K562 (cell line): Measurements from ENCODE around the gene SLIT1. TPM values are rescaled to one million over a fixed set of nuclear protein-coding genes. Genes with fewer than 3 reads are reported as not detected.

Experiments
- ATAC-seq: fragments of 200-7000 bp; cut with Tn5 transposase; 3 replicates; pipeline ENCODE4 v1.9.1; 2020; ENCODE audit warnings: moderate library complexity
- BruUV-seq: library from RNA; stranded (reverse); fragments of 400-500 nt; replicated peaks from 2 replicates; lab custom pipeline; 2021; lab: Mats Ljungman, UMichigan
- CTCF ChIA-PET: fragments of 300-600 bp; formaldehyde crosslinking; extraction: SDS; loops from one replicate; lab custom pipeline; 2021; ENCODE audit warnings: low intra/inter-chr PET ratio; lab: Yijun Ruan, JAX
- POLR2A ChIA-PET: fragments of 300-600, 350-650 bp; sonication (Branson Sonifier 250); formaldehyde crosslinking; extraction: SDS; loops from one replicate; lab custom pipeline; 2021; ENCODE audit warnings: antibody characterized with exemption, inconsistent platforms; lab: Yijun Ruan, JAX
- DNase-seq, 4 experiments: peaks; one replicate each; pipeline versions ENCODE4 v3.0.0 to v3.0.0-alpha.2; 2011 to 2018; ENCODE audit warnings: low spot score in 3 of 4, mixed read lengths in 3 of 4; ENCODE audit errors: extremely low read depth in 1 of 4
- FAIRE-seq: peaks from 2 replicates; lab custom pipeline; 2011; peaks lifted over from hg19 to GRCh38; lab: Jason Lieb, UNC
- H2AFZ ChIP-seq: 2 replicates; pipeline ENCODE4 v1.6.0; 2011; ENCODE audit warnings: low read depth, low read length, control low read depth, inconsistent platforms
- H3K27ac ChIP-seq: fragments of 200-600 bp; 3 replicates; pipeline ENCODE4 v1.8.0; 2011; ENCODE audit warnings: low read depth, mild to moderate bottlenecking, control low read depth, inconsistent platforms, low read length, moderate library complexity, mixed read lengths; ENCODE audit errors: extremely low read depth
- H3K27me3 ChIP-seq, 2 experiments: fragments of 300-600 bp in 1 of 2; 2 replicates in 1 of 2; 3 replicates in 1 of 2; pipeline versions ENCODE4 v1.6.0 to v1.8.0; 2011; ENCODE audit warnings: inconsistent platforms in 2 of 2, low read length in 2 of 2, mild to moderate bottlenecking in 1 of 2, mixed read lengths in 1 of 2, moderate library complexity in 1 of 2; ENCODE audit not compliant: control insufficient read depth in 2 of 2, insufficient read depth in 2 of 2
- H3K36me3 ChIP-seq: fragments of 300-600 bp; 3 replicates; pipeline ENCODE4 v1.8.0; 2011; ENCODE audit warnings: mild to moderate bottlenecking, low read length, inconsistent platforms; ENCODE audit not compliant: control insufficient read depth, insufficient read depth
- H3K4me1 ChIP-seq, 2 experiments: fragments of 200-600 bp in 1 of 2; replicated peaks in 1 of 2; 2 replicates in 1 of 2; 3 replicates in 1 of 2; pipeline versions ENCODE4 v1.5.1 to v1.8.0; 2011; ENCODE audit warnings: inconsistent platforms in 2 of 2, low read length in 2 of 2, mild to moderate bottlenecking in 1 of 2, mixed read lengths in 1 of 2, moderate library complexity in 1 of 2; ENCODE audit not compliant: control insufficient read depth in 2 of 2, insufficient read depth in 2 of 2
- H3K4me2 ChIP-seq: 2 replicates; pipeline ENCODE4 v1.6.1; 2011; ENCODE audit warnings: low read length, control low read depth, inconsistent platforms, mixed read lengths; ENCODE audit not compliant: insufficient read depth
- H3K4me3 ChIP-seq: fragments of 200-600 bp; sonication (generic), shearing (Covaris generic); 2 replicates; pipeline ENCODE4 v1.5.1; 2016; ENCODE audit warnings: control low read depth, inconsistent platforms
- H3K79me2 ChIP-seq: fragments of 200-600 bp; 3 replicates; pipeline ENCODE4 v1.8.0; 2011; ENCODE audit warnings: low read length, inconsistent platforms; ENCODE audit not compliant: control insufficient read depth, insufficient read depth
- H3K9ac ChIP-seq, 2 experiments: 2 replicates each; pipeline versions ENCODE4 v1.6.0 to v1.6.1; 2011; ENCODE audit warnings: low read depth in 2 of 2, low read length in 2 of 2, control low read depth in 1 of 2, inconsistent platforms in 1 of 2, mild to moderate bottlenecking in 1 of 2, mixed read lengths in 1 of 2; ENCODE audit not compliant: insufficient read depth in 1 of 2
- H3K9me1 ChIP-seq: one replicate; pipeline ENCODE4 v1.6.0; 2011; ENCODE audit warnings: inconsistent platforms, mild to moderate bottlenecking, low read length, moderate library complexity; ENCODE audit not compliant: control insufficient read depth, insufficient read depth
- H3K9me3 ChIP-seq: replicated peaks from 2 replicates; pipeline ENCODE4 v1.5.1; 2011; ENCODE audit warnings: low read depth, low read length, inconsistent platforms; ENCODE audit not compliant: control insufficient read depth, insufficient read depth
- H4K20me1 ChIP-seq: replicated peaks from 2 replicates; pipeline ENCODE4 v1.6.1; 2011; ENCODE audit warnings: low read length, inconsistent platforms, mixed read lengths; ENCODE audit not compliant: control insufficient read depth, insufficient read depth
- BRF2 ChIP-seq: IDR thresholded peaks from 3 replicates; pipeline ENCODE4 v1.6.1; 2011; ENCODE audit warnings: borderline replicate concordance, mild to moderate bottlenecking; ENCODE audit not compliant: insufficient read length, insufficient read depth
- KLF1 ChIP-seq: fragments of 450-650 bp; IDR thresholded peaks from 2 replicates; pipeline ENCODE4 v1.6.1; 2016; ENCODE audit warnings: missing genetic modification characterization, missing compliant biosample characterization
- SNRNP70 ChIP-seq: fragments of 200-400 bp; formaldehyde crosslinking; optimal IDR thresholded peaks from 2 replicates; pipeline ENCODE3; 2017; ENCODE audit warnings: low read depth, low read length
- TAF9B ChIP-seq: fragments of 450-650 bp; IDR thresholded peaks from 2 replicates; pipeline ENCODE4 v1.6.1; 2018; ENCODE audit warnings: mild to moderate bottlenecking; ENCODE audit not compliant: partially characterized antibody
- ZEB2 ChIP-seq: fragments of 450-650 bp; IDR thresholded peaks from 2 replicates; pipeline ENCODE4 v1.6.1; 2016
- WGBS: fragments of 100-300 bp; shearing (Covaris generic); methylation state at CpG from one replicate; pipeline ENCODE4 v1.1.6; 2016; ENCODE audit warnings: low coverage, mixed read lengths; ENCODE audit not compliant: insufficient coverage; ENCODE audit errors: missing lambda C conversion rate; 5-methylcytosine and 5-hydroxymethylcytosine counted together
- in situ Hi-C: fragments of 300-500 bp; cut with MboI; formaldehyde crosslinking; loops from 4 replicates; pipeline ENCODE4 v1.15.0; 2018; ENCODE audit warnings: inconsistent platforms, mixed read lengths
- intact Hi-C: fragments of 100-400 bp; cut with micrococcal nuclease; formaldehyde crosslinking; loops from 2 replicates; pipeline ENCODE4 v1.14.2; 2022
- polyA plus RNA-seq, 8 experiments: library from polyadenylated mRNA; depleted of rRNA in 4 of 8; stranded (reverse) in 5 of 8; unstranded in 3 of 8; fragments of >200 nt; fragmentation: Nextera tagmentation in 2 of 8; fragmentation: Illumina TruSeq in 1 of 8; extraction: Ambion mirVana in 2 of 8; extraction: Trizol in 1 of 8; gene quantifications; 2 replicates each; pipeline versions ENCODE4 v1.2.1 to v1.2.3, GENCODE V29; 2011 to 2014; ENCODE audit warnings: inconsistent platforms in 1 of 8, missing spikeins in 1 of 8
- total RNA-seq, 7 experiments: library from RNA; depleted of rRNA in 6 of 7; stranded (reverse); fragments of >200 nt in 6 of 7; fragmentation: Illumina TruSeq in 2 of 7; extraction: Trizol in 2 of 7; gene quantifications; 2 replicates each; pipeline versions ENCODE4 v1.2.1 to v1.2.3, GENCODE V29; 2011 to 2021; ENCODE audit warnings: low replicate concordance in 1 of 7

SLIT1 gene
- total and polyA plus RNA-seq, 9 of the 15 experiments (the other 6 are each of a cell fraction or from before 2014, with no cell fraction given) = 0.01 to 0.11 (median 0.04) TPM; not detected in 3

GRCh38 chr10:97048649-97049427 lies 136.9 kb downstream of the SLIT1 start:
- H3K36me3 ChIP-seq = no peaks in the 10 kb centered on the region
- peaks cover 0 to 38% of the 10 kb centered on the region in 2 experiments; a peak in 2 of 5 replicates for H3K27me3 ChIP-seq
- 5% methylated on average over 16 of the region's 23 CpGs for WGBS
- FAIRE-seq (no peak), DNase-seq (no peak), ATAC-seq (no peak)
- no peak for TF ChIP-seq KLF1 (tag)
- peak; percentile 41; the same call in 1 of the 2 replicates for TF ChIP-seq ZEB2
- TF ChIP-seq SNRNP70 = no peak
- TF ChIP-seq TAF9B = no peak
- TF ChIP-seq BRF2 = no peak
- H3K27ac ChIP-seq = no peak overlapping the region
- no peak overlapping the region for H3K4me2 ChIP-seq
- no peak overlapping the region for H3K4me3 ChIP-seq
- H3K9ac ChIP-seq = no peak overlapping the region
- H3K4me1 ChIP-seq = peaks cover 0 to 8% of the 10 kb centered on the region in 2 experiments; a peak in 1 of 5 replicates
- no peaks in the 10 kb centered on the region for H4K20me1 ChIP-seq
- no peaks in the 10 kb centered on the region for H3K9me1 ChIP-seq
- POLR2A ChIA-PET = no interaction called here
- BruUV-seq = no TSS peak
- no peak overlapping the region for H2AFZ ChIP-seq
- no peaks in the 10 kb centered on the region for H3K79me2 ChIP-seq
- intact Hi-C loops (no loop called here), in situ Hi-C loops (no loop called here)
- CTCF ChIA-PET = no interaction called here
- H3K9me3 ChIP-seq = peaks cover under 1% of the 10 kb centered on the region; the same call in 1 of the 2 replicates
